ENCODE results near the gene MRPS10. TPM values are rescaled to one million over a fixed set of nuclear protein-coding genes. Genes with fewer than 3 reads are reported as not detected.

The MRPS10 gene
- total and polyA plus RNA-seq, 8 donors, result 8.5 to 38.2 (median 22.7) TPM

DNA sequence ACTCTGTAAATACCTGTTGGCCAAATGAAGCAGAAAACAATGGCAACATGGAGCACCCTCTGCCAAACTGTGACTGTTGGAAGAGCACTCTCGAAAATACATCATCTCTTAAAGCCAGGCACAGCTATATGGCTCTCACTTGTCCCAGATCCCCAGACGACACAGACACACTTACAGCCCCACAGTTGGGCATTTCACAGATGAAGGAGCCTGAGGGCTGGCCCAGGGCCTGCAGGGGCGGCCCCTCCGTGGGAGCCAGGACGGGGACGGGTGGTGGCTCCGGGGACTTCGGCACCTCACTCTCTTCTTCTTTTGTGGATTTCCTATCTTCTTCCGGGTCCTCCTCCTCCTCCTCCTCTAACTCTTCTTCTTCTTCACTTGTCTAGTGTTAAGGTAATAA is 18.4 kb upstream of the MRPS10 start:
- peaks cover 0 to 8% (median 0%) of the 10 kb centered on the region in 4 donors for H3K4me1 ChIP-seq
- intact Hi-C loops (cut with DNase I; ENCODE audit: low total_unique reads), result no loop called here
- 79 to 92% (median 90%) methylated on average over 9 of the region's 9 CpGs for WGBS, 5 donors
- H3K4me3 ChIP-seq, result no peak overlapping the region
- H3K27ac ChIP-seq, result no peak overlapping the region
- peaks cover 0 to 78% (median 52%) of the 10 kb centered on the region in 4 donors for H3K36me3 ChIP-seq
- H3K9me3 ChIP-seq, result no peaks in the 10 kb centered on the region
- DNase-seq, result no peak
- TF ChIP-seq POLR2A (IDR thresholded peaks at IDR 0.05) (no peak), EP300 (IDR thresholded peaks at IDR 0.05) (no peak), CTCF (IDR thresholded peaks at IDR 0.05) (no peak), POLR2AphosphoS5 (IDR thresholded peaks at IDR 0.05) (no peak)
- no peaks in the 10 kb centered on the region for H3K27me3 ChIP-seq

- no peak overlapping the region for H3K27ac ChIP-seq
- peaks cover 0 to 77% (median 67%) of the 10 kb centered on the region in 4 donors for H3K36me3 ChIP-seq
- no peaks in the 10 kb centered on the region for H3K27me3 ChIP-seq
- intact Hi-C loops (cut with DNase I; ENCODE audit: low total_unique reads), result no loop called here
- TF ChIP-seq CTCF (IDR thresholded peaks at IDR 0.05) (no peak), POLR2AphosphoS5 (IDR thresholded peaks at IDR 0.05) (no peak), EP300 (IDR thresholded peaks at IDR 0.05) (no peak), POLR2A (IDR thresholded peaks at IDR 0.05) (no peak)
- WGBS, 5 donors, result 80 to 97% (median 92%) methylated on average over 3 of the region's 3 CpGs
- no peaks in the 10 kb centered on the region for H3K9me3 ChIP-seq
- no peak overlapping the region for H3K4me3 ChIP-seq
- no peak for DNase-seq
- H3K4me1 ChIP-seq, result peaks cover 0 to 2% (median 0%) of the 10 kb centered on the region in 4 donors
These were observed 14.4 kb upstream of the MRPS10 start for GRCh38 chr6:42232035-42232434.

DNA sequence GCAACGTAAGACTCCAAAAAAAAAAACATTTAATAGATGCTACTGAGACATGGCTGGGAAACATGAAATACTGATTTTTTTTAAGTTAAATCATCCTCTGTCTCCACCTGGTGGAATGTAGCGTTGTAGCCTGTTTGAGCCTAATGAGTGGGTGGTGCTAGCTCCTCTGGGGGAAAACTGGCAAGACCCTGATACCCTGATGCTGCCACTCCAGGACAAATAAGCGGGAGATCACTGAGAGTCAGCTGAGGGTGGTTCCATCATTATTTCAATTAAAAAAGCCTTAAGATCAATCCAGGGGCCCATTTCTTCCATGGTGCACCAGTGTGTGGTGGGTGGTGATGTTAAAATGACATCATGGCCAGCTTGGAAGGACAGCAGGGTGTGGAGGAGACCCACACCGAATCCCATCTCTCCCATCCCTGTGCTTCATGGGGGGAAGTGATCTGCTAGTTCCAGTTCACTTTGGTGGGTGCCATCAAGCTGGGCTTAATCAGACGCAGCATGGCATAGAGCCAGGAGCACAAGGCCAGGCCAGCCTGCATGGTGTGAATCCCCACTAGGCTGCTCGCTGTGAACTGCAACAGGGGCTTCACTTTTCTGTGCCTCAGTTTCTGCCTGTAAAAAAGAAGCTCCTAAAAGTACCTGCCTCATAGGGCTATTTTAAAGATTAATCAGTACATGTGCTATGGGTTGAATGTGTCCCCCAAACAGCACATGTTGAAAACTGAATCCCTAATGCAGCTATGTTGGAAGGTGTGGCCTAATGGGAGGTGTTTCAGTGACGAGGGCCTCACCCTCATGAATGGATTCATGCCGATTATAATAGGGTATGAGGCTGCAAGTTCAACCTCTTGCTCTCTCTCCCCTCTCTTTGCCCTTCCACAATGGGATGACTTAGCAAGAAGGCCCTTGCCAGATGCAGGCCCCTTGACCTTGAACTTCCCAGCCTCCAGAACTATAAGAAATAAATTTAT is 13.0 kb upstream of the MRPS10 start:
- DNase-seq, result no peak
- no peak for TF ChIP-seq EP300 (IDR thresholded peaks at IDR 0.05)
- TF ChIP-seq POLR2A (IDR thresholded peaks at IDR 0.05), result no peak
- no peak for TF ChIP-seq CTCF (IDR thresholded peaks at IDR 0.05)
- no peak for TF ChIP-seq POLR2AphosphoS5 (IDR thresholded peaks at IDR 0.05)
- H3K36me3 ChIP-seq, result peaks cover 0 to 68% (median 56%) of the 10 kb centered on the region in 4 donors

DNA sequence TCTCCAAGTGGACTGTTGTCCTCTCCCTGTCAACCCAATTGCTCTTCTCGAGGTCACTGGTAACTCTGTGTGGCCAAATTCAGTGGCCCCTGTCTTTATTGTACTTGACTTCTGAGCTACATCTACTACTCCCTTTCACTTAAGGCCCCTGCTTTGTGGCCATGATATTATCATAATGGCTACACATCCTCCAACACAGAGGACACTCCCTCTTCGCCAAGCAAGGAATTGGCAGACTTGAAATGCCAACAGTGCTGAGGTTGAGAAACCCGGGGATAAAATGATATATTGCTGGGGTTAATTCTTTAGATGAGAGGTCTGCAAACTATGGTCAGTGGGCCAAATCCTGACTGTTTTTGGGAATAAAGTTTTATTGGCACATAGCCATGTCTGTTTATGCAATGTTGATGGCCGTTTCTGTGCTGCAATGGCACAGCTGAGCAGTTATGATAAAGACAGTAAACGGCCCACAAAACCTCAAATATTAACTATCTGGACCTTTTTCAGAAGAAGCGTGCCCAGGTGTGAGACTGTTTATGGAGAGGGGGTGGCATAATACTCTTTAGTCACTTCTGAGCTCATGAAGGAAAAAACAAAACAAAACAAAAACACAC is 12.0 kb upstream of the MRPS10 start:
- TF ChIP-seq EP300 (IDR thresholded peaks at IDR 0.05) (no peak), POLR2A (IDR thresholded peaks at IDR 0.05) (no peak), CTCF (IDR thresholded peaks at IDR 0.05) (no peak), POLR2AphosphoS5 (IDR thresholded peaks at IDR 0.05) (no peak)
- H3K27me3 ChIP-seq, result no peaks in the 10 kb centered on the region
- no peak overlapping the region for H3K4me3 ChIP-seq
- peaks cover 0 to 61% (median 53%) of the 10 kb centered on the region in 4 donors for H3K36me3 ChIP-seq
- H3K27ac ChIP-seq, result no peak overlapping the region
- WGBS, 5 donors, result 66 to 79% (median 70%) methylated on average over 6 of the region's 6 CpGs
- H3K4me1 ChIP-seq, result peaks cover 0 to 19% (median 0%) of the 10 kb centered on the region in 4 donors
- DNase-seq, result no peak
- intact Hi-C loops (cut with DNase I; ENCODE audit: low total_unique reads), result no loop called here
- H3K9me3 ChIP-seq, result no peaks in the 10 kb centered on the region

More for the DNA sequence above, 13.0 kb upstream of the MRPS10 start:
- H3K27ac ChIP-seq, result no peak overlapping the region
- intact Hi-C loops (cut with DNase I; ENCODE audit: low total_unique reads), result no loop called here
- 77 to 84% (median 82%) methylated on average over 8 of the region's 8 CpGs for WGBS, 5 donors
- no peaks in the 10 kb centered on the region for H3K27me3 ChIP-seq
- H3K4me3 ChIP-seq, result no peak overlapping the region
- H3K4me1 ChIP-seq, result peaks cover 0 to 15% (median 0%) of the 10 kb centered on the region in 4 donors
- H3K9me3 ChIP-seq, result no peaks in the 10 kb centered on the region

All from stomach (tissue), 9 donors.